ACC112 (cell line): ENCODE results near the gene MS4A14.
"Not testable (repeated sequence)": the region's sequence is repeated elsewhere in the genome, so short reads cannot be mapped to it uniquely, and the experiment has no call there.

ENCODE experiments used
- H2AFZ ChIP-seq: fragments of 200-600 bp; sonication (generic); one replicate; pipeline ENCODE4 v1.6.0; 2017; ENCODE audit warnings: antibody characterized with exemption, low read length; ENCODE audit not compliant: unreplicated experiment
- H3K27ac ChIP-seq: fragments of 200-600 bp; sonication (generic); 2 replicates; pipeline ENCODE4 v1.5.1; 2014; ENCODE audit warnings: low read depth, mild to moderate bottlenecking, antibody characterized with exemption, low read length, moderate library complexity
- H3K27me3 ChIP-seq: fragments of 200-600 bp; sonication (generic); 2 replicates; pipeline ENCODE4 v1.6.1; 2014; ENCODE audit warnings: mild to moderate bottlenecking, antibody characterized with exemption, low read length, moderate library complexity, mixed read lengths; ENCODE audit not compliant: insufficient read depth
- H3K36me3 ChIP-seq: fragments of 200-600 bp; sonication (generic); 2 replicates; pipeline ENCODE4 v1.6.1; 2016; ENCODE audit warnings: mild to moderate bottlenecking, antibody characterized with exemption, low read length, moderate library complexity, mixed read lengths; ENCODE audit not compliant: insufficient read depth
- H3K4me1 ChIP-seq: fragments of 200-600 bp; sonication (generic); one replicate; pipeline ENCODE4 v1.6.1; 2016; ENCODE audit warnings: low read length, mixed read lengths; ENCODE audit not compliant: insufficient read depth, unreplicated experiment, control insufficient read depth
- H3K4me3 ChIP-seq: fragments of 200-600 bp; sonication (generic); 2 replicates; pipeline ENCODE4 v1.5.1; 2014; ENCODE audit warnings: mild to moderate bottlenecking, low read depth, low read length
- H3K79me2 ChIP-seq: fragments of 200-600 bp; sonication (generic); one replicate; pipeline ENCODE4 v1.6.0; 2016; ENCODE audit warnings: low read length; ENCODE audit not compliant: control insufficient read depth, unreplicated experiment, insufficient read depth

Gene MS4A14

DNA sequence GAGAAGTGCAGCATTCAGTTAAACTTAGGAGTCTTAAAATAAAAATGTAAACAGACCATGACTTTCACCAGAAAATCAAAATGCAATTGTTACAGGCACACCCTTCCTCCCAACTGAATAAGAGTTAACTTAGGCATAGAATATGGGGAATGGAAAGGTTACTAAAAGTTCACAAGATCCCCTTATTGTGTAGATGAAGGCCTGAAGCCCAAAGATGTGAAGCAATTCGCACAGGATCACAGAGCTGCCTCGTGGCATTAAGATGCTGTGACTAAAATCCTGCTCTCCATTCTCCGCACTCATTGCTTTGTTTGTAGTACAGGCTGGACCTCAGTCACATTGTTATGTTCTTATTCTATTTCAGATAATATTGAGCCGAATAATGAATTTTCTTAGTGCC is 37.1 kb downstream of the MS4A14 start:
- H3K4me3 ChIP-seq, result no peak overlapping the region
- H3K27me3 ChIP-seq, result no peaks in the 10 kb centered on the region
- no peaks in the 10 kb centered on the region for H3K36me3 ChIP-seq
- no peaks in the 10 kb centered on the region for H3K4me1 ChIP-seq
- no peak overlapping the region for H3K27ac ChIP-seq
- no peaks in the 10 kb centered on the region for H3K79me2 ChIP-seq
- no peak overlapping the region for H2AFZ ChIP-seq

DNA sequence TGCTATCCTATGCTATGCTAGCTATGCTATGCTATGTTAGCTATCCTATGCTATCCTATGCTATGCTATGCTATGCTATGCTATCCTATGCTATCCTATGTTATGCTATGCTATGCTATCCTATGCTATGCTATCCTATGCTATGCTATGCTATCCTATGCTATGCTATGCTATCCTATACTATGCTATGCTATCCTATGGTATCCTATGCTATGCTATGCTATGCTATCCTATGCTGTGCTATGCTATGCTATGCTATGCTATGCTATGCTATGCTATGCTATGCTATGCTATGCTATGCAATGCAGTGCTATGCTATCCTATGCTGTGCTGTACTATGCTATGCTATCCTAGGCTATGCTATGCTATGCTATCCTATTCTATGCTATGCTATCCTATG is 50.8 kb downstream of the MS4A14 start:
- H3K4me1 ChIP-seq, result no peaks in the 10 kb centered on the region
- H3K27me3 ChIP-seq, result no peaks in the 10 kb centered on the region
- no peaks in the 10 kb centered on the region for H3K36me3 ChIP-seq
- H3K79me2 ChIP-seq, result no peaks in the 10 kb centered on the region
- peak overlapping the region; percentile 45; the same call in 1 of the 2 replicates for H3K4me3 ChIP-seq
- no peak overlapping the region for H3K27ac ChIP-seq
- no peak overlapping the region for H2AFZ ChIP-seq

DNA sequence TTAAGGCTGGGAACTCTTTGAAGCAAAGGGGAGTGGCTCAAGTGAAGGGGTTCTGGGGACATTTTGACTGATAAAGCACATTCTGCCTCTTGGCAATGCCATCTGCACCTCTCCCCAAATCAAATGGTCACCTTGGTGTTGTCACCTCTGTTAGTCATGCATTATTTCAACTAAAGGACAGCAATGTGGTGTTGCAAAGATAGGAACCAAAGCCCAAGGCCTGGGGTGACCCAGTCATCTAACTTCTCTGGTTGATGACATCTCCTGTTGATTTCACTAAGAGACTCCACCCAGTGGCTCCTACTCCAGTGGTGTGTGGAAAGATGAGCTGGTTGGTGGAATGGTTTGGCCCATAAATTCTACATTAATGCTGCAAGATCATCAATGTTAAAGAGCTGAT is 51.6 kb downstream of the MS4A14 start:
- Histone ChIP-seq H3K36me3 (no peaks in the 10 kb centered on the region), H3K4me1 (no peaks in the 10 kb centered on the region), H3K79me2 (no peaks in the 10 kb centered on the region)

DNA sequence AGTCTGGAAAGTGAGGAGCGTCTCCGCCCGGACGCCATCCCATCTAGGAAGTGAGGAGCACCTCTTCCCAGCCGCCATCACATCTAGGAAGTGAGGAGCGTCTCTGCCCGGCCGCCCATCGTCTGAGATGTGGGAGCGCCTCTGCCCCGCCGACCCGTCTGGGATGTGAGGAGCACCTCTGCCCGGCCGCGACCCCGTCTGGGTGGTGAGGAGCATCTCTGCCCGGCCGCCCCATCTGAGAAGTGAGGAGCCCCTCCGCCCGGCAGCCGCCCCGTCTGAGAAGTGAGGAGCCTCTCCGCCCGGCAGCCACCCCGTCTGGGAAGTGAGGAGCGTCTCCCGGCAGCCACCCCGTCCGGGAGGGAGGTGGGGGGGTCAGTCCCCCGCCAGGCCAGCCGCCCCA is 54.9 kb downstream of the MS4A14 start:
- H3K79me2 ChIP-seq, H3K27me3 ChIP-seq, H3K36me3 ChIP-seq, H3K4me3 ChIP-seq, H3K27ac ChIP-seq, H3K4me1 ChIP-seq, H2AFZ ChIP-seq: not testable (repeated sequence)

More for the DNA sequence above, 51.6 kb downstream of the MS4A14 start:
- no peaks in the 10 kb centered on the region for H3K27me3 ChIP-seq
- no peak overlapping the region for H3K27ac ChIP-seq
- H3K4me3 ChIP-seq, result no peak overlapping the region
- H2AFZ ChIP-seq, result no peak overlapping the region

DNA sequence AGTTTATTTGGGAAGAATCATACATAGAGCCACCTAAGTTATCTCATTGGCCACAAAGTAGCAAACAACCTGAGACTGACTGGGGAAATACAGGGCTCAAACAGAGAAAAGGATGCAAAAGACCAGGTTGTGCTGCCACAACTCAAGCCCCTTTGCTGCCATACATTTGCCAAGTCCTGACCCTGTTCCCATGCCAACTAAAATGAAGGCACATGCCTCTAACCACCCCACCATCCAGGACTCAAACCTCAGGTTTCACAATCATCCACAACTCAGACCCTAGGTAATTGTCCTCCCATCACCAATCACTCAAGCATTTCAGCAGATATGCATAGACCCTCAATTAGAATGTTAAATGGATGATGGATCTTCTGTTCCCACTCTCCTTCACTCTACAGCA is 58.0 kb downstream of the MS4A14 start:
- Histone ChIP-seq H3K4me3 (no peak overlapping the region), H3K4me1 (no peaks in the 10 kb centered on the region), H3K79me2 (no peaks in the 10 kb centered on the region), H3K27me3 (no peaks in the 10 kb centered on the region), H2AFZ (no peak overlapping the region), H3K27ac (no peak overlapping the region), H3K36me3 (no peaks in the 10 kb centered on the region)

DNA sequence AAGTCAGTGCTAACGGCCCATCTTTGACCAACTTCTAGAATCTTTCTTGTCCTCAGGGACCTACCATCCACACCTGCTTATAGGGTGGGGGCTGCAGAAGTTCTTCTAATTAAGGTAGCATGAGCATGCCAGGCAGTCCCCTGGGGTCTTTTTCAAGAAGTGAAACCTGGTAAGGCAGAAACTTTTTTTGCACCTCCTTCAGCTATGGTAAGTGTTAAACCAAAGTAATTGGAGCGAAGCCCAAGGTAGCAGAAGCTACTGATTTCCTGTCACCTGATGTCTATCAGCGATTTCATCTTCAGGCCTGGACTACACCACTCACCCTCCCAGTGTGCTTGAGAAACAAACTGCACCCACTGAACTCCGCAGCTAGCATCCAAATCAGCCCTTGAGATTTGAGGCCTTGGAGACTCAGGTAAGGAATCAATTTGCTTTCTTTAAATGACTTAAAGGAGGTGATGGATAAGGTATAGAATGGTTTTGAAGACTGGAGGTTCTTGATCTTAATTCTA is 59.3 kb downstream of the MS4A14 start, which contains the start of gene MS4A1:
MS4A1 (plus strand) TSS at position 317 of the 512 bp plus-strand sequence. CDS start 6,528 bp downstream, outside the sequence.
- H3K4me1 ChIP-seq, result no peaks in the 10 kb centered on the region
- H3K36me3 ChIP-seq, result no peaks in the 10 kb centered on the region
- no peaks in the 10 kb centered on the region for H3K79me2 ChIP-seq
- H3K27me3 ChIP-seq, result no peaks in the 10 kb centered on the region
- H2AFZ ChIP-seq, result no peak within 1 kb of the TSS
- H3K27ac ChIP-seq, result no peak within 1 kb of the TSS
- no peak within 1 kb of the TSS for H3K4me3 ChIP-seq

DNA sequence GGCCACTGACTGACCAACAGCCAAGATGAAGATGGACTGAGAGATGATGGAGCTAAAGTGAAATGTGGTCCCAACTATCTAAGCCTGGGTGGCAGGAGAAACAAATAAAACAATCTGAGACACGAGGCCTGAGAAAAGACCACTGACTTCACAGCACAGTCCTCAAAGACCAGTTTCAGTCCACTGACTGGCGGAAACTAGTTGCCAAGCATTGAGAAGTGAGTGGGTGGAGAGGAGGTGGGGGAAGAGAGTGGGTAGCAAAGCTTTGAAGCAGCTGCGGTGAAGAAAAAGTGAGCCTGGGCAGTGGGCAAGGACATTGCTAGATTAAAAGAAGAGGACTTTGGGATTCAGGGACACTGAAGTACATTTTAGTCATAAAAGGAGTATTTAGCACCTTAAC is 61.3 kb downstream of the MS4A14 start:
- H2AFZ ChIP-seq, result no peak overlapping the region
- no peaks in the 10 kb centered on the region for H3K36me3 ChIP-seq
- no peaks in the 10 kb centered on the region for H3K79me2 ChIP-seq
- no peaks in the 10 kb centered on the region for H3K4me1 ChIP-seq
- no peak overlapping the region for H3K27ac ChIP-seq
- no peaks in the 10 kb centered on the region for H3K27me3 ChIP-seq
- no peak overlapping the region for H3K4me3 ChIP-seq

DNA sequence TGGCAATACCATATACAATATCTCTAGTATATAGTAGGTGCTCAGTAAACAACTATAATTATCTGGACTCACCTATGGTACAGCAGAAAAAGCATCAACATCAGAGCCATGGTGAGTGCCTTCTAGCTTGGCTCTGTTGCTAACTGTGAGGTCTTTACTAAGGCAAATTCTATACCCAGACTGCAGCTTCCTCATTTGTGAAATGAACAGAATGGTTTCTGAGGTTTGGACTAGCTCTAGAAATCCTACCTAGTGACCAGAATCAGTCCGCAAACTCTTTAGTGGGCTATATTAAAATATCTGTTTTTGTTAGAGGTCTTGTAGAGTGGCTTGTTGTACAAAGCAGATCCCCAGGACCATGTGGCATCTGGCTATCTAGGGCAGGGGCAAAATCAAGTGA is 63.1 kb downstream of the MS4A14 start:
- Histone ChIP-seq H2AFZ (no peak overlapping the region), H3K27me3 (no peaks in the 10 kb centered on the region), H3K79me2 (no peaks in the 10 kb centered on the region), H3K27ac (no peak overlapping the region), H3K4me1 (no peaks in the 10 kb centered on the region), H3K4me3 (no peak overlapping the region), H3K36me3 (no peaks in the 10 kb centered on the region)
